GM13976 (cell line): ENCODE measurements around the gene CLEC18C.
"Not testable (repeated sequence)": the region's sequence is repeated elsewhere in the genome, so short reads cannot be mapped to it uniquely, and the experiment has no call there.

ENCODE experiments used
- DNase-seq: peaks from one replicate; pipeline ENCODE4 v3.0.0; 2012; ENCODE audit warnings: low spot score
- in situ Hi-C: fragments of 300-500 bp; cut with MboI; formaldehyde crosslinking; loops from one replicate; pipeline ENCODE4 v1.12.0; 2022; ENCODE audit warnings: low sequenced_read_pairs, mixed read lengths, inconsistent platforms; ENCODE audit not compliant: unreplicated experiment

CLEC18C gene

DNA sequence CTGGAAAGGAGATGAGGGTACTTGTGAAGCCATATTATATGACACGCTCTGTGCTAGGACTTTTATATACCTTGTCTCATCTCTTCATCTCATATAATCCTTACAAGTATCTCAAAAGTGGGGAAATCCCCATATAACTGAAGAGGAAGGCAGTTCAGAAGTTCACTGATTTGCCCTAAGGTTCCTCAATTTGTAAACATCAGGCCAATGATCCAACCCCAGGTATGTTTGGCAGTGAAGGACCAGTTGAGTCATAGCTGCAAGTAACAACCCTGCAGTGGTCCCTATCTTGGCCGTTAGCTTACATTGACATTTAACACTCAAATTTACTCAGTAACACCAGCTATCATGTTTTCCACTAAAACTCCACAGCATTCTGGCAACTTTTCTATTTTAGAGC is 45.0 kb downstream of the CLEC18C start:
- DNase-seq, in situ Hi-C loops: not testable (repeated sequence)

- DNase-seq, in situ Hi-C loops: not testable (repeated sequence)
Measured at GRCh38 chr16:70222574-70222973, 49.0 kb downstream of the CLEC18C start.

GRCh38 chr16:70223216-70223615 is 49.6 kb downstream of the CLEC18C start:
- in situ Hi-C loops, DNase-seq: not testable (repeated sequence)

DNA sequence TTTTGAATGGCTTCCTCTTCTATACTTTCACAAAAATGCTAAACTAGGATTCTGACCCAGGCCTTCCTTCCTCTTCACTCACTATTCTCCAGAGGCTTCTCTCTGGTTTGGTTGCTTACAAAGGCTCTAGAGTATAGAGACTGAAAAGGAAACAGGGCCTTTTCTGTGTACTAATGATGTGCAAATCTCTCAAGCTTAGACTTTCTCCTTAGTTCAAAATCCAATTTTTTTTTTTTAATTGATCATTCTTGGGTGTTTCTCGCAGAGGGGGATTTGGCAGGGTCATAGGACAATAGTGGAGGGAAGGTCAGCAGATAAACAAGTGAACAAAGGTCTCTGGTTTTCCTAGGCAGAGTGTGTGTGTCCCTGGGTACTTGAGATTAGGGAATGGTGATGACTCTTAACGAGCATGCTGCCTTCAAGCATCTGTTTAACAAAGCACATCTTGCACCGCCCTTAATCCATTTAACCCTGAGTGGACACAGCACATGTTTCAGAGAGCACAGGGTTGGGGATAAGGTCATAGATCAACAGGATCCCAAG is 50.5 kb downstream of the CLEC18C start:
- in situ Hi-C loops, DNase-seq: not testable (repeated sequence)

- in situ Hi-C loops = not testable (repeated sequence)
Measured at GRCh38 chr16:70224645-70225044, 51.1 kb downstream of the CLEC18C start.

GRCh38 chr16:70225430-70225829 is 51.8 kb downstream of the CLEC18C start:
- DNase-seq, in situ Hi-C loops: not testable (repeated sequence)

More at GRCh38 chr16:70224645-70225044, 51.1 kb downstream of the CLEC18C start:
- DNase-seq = not testable (repeated sequence)

DNA sequence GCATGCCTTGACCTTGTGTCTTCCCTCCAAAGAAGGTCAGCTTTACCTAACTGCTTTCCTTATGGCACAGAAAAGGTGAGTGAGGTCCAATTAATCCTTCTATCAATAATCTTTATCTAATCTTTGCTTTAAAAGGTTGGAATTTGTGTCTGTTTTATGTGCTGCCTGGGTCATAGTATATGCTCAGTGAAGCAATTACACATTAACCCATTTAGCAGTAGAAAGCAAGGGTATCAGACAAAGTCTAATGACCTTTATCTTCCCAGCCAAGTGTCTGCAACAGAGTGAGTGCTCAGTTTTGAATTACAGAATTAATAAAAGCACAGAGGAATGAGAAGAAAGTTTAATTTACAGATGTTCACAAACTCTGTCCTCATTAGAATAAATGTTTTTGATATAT is 52.4 kb downstream of the CLEC18C start:
- DNase-seq, in situ Hi-C loops: not testable (repeated sequence)

- DNase-seq, in situ Hi-C loops: not testable (repeated sequence)
Measured at GRCh38 chr16:70231831-70232230, 58.2 kb downstream of the CLEC18C start.
